Measurements from ENCODE around the gene TCL1A.

The TCL1A gene

DNA sequence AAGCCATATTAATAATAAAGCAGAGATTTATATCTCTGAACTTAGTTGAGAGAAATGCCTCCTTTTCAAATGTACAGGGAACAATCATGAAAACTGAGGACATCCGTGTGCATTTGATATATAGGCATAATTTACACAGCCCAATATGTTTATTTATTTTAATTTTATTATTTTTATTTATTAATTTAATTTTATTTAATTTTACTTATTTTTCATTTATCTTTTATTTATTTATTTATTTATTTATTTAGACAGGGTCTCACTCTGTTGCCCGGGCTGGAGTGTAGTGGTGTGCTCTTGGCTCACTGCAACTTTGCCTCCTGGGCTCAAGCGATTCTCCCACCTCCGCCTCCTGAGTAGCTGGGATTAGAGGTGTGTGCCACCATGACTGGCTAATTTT is 8.4 kb downstream of the TCL1A start:
- DNase-seq (ENCODE audit: low read depth), result no peak

DNA sequence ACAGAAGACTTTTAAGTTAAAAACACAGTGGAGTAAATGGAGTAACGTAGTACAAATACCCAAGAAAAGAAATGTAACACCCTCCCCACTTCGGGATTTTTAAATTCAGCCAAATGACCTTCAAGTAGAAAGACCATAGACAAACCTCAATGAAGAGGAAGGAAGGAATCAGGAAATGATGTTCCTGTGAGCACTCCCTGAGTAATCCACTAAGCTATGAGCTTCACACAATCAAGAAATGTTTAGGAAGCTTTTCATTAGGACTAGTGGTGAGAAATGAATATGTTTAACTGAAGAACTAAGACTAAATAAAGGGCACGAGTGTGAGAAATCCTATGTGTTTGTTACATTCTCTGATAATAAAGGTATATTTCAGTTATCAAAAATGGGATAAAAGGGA is 10.1 kb downstream of the TCL1A start:
- DNase-seq (ENCODE audit: low read depth), result no peak

DNA sequence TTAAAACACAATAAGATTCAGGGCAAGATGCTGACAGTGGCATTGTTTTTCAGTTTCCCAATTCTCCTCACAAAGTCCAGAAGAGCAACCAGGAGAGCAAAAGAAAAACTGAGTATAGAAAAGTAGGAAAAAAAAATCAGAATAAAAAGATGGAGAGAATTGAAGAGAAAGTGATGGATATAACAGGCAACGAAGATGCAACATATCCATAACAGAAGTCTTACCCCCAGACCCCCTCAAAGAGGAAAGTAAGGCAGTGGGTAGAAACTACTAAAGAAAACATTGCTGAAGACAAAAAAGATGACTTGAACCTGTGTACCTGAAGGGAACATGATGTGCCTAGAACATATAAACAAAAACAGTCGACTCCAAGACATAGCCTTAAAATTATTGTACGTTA is 10.6 kb downstream of the TCL1A start:
- no peak for DNase-seq (ENCODE audit: low read depth)

DNA sequence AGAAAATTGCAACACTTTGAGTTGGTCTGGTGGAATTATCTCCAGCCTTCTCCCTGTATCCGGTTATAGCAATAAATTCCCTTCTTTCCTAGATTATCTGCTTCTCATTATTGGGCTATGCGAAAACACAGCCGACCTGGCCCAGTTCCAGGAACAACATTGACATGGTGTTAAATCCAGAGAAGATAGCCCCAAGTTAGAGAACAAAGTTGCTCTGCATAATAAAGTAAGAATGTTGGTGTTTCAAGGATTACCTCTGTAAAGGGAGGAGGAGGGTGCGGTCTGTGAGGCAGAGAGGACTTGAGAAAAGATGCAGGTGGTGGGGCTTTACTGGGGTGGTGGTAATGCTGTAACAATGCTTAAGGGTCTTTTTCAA is 12.1 kb downstream of the TCL1A start:
- no peak for DNase-seq (ENCODE audit: low read depth)

DNA sequence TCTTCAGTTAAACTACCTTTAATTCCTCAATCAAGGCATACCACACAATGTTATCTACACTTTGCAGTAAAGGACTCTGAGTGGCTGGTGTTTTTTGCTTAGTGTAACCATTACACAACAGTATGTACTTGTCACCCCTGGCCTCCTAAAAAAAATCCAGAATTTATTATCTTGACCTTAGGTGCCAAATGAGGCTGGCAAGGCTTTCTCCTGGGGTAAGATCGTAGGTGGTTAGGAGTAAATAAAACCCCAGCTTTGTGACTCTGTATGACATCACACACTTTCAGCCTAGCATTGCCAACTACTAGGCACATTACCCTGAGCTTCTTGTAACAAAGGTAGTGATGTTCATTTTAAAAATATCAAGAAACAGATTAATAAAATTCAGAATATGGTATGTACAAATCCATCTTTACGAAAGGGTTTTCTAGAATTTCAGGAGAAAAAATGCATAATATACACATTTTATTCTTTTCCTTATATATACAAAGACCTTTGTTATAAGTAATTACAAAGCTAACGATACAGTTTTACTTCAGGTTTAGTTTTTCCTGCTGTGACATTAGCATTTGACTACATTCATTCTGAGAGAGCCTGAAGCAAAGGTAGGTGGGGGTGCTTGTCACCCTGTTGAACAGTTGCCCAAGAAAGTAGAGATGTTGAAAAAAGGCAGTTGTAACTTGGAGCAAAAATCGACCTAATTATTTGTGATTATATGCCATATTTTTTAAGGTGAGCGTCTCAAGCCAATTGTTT is 13.5 kb downstream of the TCL1A start:
- DNase-seq (ENCODE audit: low read depth), result no peak

DNA sequence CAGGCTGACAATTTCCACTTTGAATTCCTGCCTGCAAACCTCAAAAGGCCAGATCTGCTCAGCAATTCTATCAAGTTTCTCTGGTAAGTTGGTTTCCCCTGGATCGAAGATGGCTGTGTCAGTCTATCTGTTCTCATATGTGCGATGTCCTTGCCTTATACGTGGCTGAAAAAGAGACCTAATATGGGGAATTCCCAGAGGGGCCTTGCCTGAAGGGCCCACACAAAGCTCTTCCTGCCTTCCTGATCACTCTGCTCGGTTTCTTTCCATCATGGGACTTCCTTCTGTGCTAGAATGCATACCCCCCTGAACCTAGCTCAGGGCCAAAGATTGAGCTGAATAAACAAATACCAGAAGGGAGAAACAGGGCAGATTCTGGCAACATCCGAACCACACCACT is 14.5 kb downstream of the TCL1A start:
- DNase-seq (ENCODE audit: low read depth), result no peak

DNA sequence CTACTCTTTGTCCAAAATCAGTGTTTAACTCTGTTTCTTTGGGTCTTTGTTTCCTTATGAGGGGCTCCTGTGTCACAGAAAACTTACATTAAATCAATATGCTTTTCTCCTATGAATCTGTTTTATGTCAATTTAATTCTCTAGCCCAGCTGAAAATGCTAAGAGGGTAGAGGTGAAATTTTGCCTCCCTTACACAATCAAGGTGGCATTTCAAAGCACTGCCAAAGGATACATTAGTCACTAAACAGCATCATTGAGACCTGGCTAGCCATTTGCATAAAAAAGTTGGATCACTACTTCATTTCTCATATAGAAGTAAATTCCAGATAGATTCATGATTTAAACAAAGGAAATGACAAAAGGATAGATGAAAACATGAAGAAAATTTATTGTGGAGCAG is 15.6 kb downstream of the TCL1A start:
- DNase-seq (ENCODE audit: low read depth), result no peak

DNA sequence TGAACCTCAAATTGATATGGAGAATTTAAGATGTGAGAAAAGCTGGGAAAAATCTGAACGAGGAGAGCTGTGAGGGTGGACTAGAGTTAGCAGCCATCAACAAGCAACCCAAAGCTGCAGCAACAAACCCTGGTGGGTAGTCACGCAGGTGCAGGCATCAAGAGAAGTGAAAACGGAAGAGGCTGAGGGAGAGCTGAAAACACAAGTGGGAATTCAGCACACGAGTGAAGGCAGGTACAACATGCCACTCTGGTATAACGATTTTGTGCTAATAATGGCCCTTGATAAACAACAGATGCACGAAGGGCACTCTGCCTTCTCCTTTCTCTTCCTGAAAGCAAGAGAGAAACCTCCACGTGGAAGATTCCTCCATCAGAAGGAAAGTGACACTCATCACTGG is 16.2 kb downstream of the TCL1A start:
- no peak for DNase-seq (ENCODE audit: low read depth)

DNA sequence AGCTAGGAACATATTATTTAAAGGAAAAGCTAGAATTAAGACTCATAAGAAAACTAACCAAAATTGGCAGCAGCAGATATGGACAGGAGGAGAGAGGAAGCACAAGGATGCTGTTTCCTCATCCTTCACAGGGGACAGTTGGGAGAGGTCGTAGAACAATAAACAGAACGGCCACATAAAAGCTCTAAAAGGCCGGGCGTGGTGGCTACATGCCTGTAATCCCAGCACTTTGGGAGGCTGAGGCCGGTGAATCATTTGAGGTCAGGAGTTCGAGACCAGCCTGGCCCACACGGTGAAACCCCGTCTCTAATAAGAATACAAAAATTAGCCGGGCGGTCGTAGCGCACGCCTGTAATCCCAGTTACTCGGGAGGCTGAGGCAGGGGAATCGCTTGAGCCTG is 17.2 kb downstream of the TCL1A start:
- no peak for DNase-seq (ENCODE audit: low read depth)

DNA sequence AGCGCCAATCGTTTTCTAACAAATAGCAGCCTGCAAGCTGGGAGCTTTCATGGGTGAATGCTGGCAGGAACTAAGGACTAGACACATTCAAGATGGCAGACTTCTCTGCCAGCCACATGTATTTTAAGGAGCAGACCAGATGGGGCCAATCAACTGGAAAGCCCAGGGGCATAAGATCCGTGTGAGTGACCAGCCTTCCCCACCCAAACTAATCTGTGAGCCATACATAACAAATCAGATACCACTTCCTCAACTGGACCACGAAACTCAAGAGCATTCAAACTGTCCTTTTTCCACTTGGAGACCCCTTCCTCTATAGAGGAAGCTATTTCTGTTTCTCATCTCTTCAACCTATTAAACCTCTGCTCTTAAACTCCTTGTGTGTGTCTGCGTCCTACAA is 18.0 kb downstream of the TCL1A start:
- DNase-seq (ENCODE audit: low read depth), result no peak

DNA sequence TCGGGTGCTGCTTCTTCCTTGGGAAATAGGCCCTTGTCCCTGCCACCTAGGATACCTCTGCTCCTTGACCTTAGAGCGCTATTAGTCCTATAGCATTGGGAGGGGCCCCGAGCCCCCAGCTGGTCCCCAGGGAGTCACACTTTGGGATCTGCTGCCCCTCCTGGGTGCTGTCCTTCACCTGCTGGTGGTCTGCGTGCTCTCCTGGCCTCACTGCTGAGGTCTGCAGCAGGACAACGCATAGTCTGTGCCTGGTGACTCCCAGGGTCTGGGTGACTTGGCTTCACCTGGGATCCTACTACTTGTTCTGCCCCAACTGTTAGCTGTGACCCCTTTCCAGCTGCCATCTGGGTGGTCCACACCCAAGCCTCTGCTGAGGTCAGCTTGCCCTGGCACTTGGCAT is 18.9 kb downstream of the TCL1A start:
- DNase-seq (ENCODE audit: low read depth), result no peak

DNA sequence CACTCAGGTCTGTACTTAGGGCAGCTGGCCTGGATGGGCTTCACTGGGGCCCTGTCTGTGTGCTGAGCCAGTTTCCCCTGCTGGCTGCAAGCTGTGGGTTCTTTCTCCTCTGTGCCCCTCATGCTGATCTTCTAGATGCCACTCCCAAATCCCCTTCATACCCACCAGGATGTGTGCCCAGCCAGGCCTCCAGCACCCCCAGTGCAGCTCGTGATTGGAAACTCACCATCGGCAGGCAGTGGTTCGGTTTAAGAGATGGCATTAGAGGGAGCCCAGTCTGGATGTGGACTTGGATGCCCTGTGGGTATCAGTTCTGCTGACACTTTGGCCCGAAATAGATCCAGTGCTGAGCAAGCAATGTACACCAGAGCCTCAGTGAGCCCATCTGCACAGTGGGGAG is 21.8 kb downstream of the TCL1A start:
- no peak for DNase-seq (ENCODE audit: low read depth)

DNA sequence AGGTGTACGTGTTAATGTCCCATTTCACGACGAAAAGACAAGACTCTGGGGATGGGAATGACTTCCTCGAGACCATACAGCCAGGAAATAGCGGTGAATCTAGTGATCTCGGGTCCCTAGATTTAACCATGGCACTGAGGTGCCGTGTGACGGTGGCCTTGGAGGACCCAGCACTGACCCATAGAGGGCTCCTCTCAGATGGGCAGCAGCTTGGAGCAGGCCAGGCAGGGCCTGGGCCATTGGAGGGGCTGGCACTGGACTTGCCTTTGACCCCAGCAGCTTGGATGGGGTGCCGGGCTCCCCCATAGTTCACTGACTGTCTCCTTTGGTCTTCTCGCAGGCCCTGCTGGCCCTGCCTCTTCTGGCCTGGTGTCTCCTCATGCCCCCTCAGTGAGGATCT is 22.3 kb downstream of the TCL1A start:
- no peak for DNase-seq (ENCODE audit: low read depth)

DNA sequence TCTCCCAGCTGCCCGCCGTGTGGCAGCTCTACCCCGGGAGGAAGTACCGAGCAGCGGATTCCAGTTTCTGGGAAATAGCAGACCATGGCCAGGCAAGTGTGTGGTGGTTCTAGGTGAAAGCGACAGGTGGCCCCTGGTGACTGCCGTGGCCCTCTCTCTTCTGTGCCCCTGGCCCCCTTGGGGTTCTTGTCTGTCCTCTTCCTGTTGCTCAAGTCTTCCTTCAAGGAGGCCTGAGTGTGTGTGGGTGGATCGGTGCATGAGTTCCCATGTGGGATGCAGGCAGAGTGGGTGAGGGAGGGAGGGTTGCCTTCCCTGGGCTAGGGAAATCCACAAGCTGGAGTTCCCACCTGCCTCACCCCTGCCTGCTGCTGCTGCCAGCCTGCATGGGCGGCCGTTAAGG is 23.1 kb downstream of the TCL1A start:
- DNase-seq (ENCODE audit: low read depth), result no peak

DNA sequence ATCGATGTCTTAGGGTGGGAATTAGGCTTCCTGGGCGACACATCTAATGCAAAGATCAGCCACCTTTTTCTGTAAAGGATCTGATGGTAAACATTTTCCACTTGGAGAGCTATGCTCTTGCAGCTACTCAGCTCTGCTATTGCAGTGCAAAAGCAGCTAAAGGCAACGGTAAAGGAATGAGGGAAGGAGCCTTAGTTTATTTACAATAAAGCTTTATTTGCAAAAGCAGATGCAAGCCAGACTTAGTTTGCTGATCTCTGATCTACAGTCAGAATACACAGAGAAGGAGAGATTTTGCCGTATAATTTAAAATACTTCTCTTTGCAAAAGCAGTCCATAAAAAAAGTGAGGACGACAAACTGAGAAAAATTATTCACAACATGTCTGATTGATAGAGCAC is 24.5 kb downstream of the TCL1A start:
- no peak for DNase-seq (ENCODE audit: low read depth)

DNA sequence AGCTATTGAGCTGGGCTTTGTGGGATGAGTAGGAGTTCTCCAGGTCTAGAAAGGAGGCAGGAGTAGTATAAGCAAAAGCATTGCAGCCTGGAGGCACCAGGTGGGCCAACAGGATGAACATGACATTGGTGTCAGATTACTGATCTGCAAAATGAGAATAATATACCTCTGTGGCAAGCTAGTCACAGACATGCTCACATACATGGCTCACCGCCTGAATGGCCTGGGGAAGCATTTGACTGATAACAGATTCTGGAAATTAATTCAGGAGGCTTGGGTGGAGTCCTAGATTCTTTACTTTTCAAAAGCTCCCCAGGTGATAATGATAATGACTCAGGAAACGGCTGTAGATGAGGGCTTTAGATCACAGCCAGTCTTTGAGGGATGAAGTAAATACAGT is 27.0 kb downstream of the TCL1A start:
- no peak for DNase-seq (ENCODE audit: low read depth)

DNA sequence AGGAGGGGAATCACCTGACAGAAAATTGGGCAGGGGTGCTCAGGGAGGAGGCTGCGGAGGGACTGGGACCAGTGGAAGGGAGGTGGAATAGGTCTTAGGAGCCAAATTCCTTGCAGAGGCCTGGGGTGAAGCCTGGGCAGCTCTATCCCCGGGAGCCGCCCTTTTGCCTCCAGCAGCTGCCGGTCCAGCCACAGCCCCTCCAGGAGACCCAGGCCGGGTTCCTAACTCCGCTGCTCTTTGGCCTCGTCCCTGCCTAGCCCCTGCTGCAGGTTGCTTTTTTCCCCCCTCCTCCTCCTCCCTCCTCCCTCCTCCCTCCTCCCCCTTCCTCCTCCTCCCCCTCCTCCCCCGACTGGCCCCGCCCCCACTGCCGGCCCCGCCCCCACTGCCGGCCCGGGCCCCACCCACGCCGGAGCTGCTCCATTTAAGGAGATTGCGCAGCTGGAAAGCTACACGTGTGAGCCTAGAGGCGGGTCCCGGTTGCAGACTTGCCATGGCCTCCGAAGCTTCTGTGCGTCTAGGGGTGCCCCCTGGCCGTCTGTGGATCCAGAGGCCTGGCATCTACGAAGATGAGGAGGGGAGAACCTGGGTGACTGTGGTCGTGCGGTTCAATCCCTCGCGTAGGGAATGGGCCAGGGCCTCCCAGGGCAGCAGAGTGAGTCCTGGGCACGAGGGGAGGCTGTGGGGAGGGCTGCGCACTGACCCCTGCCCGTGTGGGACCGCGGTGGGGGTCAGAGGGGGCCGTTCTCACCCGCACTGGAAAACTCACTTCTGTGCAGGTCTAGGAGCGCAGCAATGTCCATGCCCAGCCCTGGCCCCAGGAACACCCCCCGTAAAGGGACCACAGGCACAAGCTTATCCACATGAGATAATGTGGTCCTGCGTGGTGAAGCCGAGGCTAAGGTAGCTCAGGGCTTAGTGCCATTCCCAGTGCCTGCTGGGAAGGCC is 27.7 kb downstream of the TCL1A start, which contains the start of gene TCL1B:
TSS of gene TCL1B (plus strand) at position 449 of the 945 bp plus-strand sequence. CDS start at position 491, 42 bp downstream.
- no peak for DNase-seq (ENCODE audit: low read depth)

DNA sequence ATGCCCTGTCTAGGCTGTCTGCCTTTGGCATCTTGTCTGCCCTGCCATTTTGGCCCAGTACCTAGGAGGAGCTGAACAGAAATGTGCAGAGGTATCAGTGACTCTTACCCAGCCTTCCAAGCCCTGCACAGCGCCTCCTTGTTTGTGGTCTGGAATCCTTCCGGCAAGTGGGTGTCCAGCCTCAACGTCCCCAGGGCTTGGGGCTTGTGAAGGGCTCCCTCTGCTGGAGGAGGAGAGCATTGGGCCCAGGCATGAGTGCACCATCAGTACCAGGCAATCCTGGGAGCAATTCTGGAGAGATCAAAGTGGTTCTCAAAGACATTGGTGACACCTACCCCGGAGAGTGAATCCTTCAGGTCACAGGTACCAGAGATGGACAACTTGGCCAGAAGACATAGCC is 30.1 kb downstream of the TCL1A start:
- DNase-seq (ENCODE audit: low read depth), result no peak

DNA sequence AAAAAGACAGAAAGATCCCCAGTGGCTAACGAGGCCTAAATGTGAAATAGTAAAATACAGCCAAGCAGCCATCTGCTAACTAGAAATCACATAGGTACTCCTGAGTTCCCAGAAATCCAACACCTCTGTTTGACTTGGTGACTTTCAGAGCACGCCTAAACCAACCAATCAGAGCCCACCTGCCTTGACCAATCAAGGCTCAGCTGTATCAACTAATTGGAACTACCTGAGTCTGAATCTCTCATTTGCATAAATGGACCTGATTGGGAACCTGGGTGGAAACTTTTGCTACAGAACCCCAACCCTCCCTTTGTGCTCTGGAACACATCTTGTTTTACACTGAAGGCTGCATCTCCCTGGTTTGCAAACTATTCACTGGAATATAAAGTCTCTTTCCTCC is 32.8 kb downstream of the TCL1A start:
- DNase-seq (ENCODE audit: low read depth), result no peak

DNA sequence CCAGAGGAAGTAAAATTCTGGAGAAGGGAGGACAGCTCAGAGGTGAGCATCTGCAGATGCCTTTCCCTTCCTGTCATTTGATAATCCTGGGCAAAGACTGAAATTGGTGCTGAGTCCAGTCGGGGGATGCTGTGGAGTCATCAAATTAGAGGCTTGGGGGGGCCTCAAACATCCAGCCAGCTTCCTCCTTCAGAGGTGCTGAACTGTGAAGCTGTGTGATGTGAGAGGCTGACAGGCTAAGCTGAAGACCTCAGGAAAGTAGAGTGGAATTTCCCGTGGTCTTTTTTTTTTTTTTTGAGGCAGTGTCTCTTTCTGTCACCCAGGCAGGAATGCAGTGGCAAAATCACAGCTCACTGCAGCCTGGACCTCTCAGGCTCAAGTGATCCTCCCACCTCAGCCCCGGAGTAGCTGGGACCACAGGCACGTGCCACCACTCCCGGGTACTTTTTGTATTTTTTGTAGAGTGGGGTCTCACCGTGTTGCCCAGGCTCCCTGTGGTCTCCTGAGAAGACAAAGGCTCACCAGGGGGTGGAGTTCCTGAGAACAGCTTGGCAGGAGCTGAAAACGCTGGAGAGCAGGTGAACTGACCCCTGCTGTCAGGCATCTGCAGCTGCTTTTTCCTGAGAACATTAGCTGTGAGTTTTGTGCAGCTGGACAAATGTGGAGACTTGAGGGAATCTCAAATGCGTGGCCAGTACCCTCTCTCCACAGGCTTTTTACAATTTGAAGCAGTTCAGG is 33.8 kb downstream of the TCL1A start:
- no peak for DNase-seq (ENCODE audit: low read depth)

DNA sequence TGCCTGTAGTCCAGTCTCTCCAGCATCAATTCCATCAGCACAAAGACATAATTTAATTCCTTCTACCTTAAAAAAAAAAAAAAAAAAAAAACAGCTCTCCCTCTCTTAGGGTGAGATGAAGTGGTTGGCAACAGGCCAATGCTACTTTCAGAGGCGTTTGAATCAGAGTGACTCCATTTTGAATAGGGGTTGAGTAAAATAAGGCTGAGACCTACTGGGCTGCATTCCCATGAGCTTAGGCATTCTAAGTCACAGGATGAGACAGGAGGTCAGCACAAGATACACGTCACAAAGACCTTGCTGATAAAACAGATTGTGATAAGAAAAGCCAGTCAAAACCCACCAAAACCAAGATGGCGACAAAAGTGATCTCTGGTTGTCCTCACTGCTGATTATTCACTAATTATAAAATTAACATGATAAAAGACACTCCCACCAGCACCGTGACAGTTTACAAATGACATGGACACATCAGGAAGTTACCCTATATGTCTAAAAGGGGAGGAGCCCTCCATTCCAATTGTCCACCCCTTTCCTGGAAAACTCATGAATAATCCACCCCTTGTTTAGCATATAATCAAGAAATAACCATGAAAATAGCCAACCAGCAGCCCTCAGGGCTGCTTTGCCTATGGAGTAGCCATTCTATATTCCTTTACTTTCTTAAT is 34.6 kb downstream of the TCL1A start:
- no peak for DNase-seq (ENCODE audit: low read depth)

DNA sequence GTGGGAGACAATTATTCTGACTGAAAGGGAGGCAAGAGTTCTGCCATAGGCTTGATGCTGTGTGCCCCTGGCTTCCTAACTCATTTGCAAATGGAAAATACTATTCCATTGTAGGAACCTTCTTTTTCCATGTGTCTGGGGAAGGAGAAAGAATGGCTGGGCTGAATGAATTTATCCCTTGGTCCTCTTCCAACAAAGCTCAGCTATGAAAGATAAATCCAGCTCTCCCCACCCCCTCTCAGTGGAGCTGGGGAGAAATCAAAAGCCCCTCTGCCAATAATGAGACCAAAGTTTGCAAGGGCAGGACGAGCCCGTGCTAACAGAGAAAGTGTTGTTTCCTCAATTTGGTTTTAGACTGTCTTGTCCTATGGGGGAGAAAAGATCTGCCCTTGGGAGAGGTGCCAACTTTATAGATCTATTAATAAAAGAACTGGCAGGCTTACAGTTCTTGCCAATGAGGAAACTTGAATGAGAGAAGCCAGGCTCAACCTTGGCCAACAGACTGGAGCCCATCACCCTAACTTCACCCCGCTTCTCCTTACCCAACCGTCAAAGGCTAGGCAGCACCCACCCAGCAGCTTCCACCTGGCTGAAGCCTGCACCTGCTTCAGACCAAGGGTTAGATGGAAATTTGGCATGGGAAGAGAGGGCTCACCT is 36.6 kb downstream of the TCL1A start:
- no peak for DNase-seq (ENCODE audit: low read depth)

Measured in HS-5 (cell line).